Mucosa of descending colon (tissue), 3 donors: Measurements from ENCODE around the gene AVL9. TPM values are rescaled to one million over a fixed set of nuclear protein-coding genes. Genes with fewer than 3 reads are reported as not detected.

Experiments used
- ATAC-seq: fragments of 200-7000 bp; cut with Tn5 transposase; one replicate; pipeline ENCODE4 v1.9.1; 2020; ENCODE audit warnings: mild to moderate bottlenecking, moderate library complexity
- DNase-seq, 3 donors: peaks; one replicate each; pipeline ENCODE4 v3.0.0-alpha.2; 2020
- H3K36me3 ChIP-seq: fragments of 200-600 bp; one replicate; pipeline ENCODE4 v1.8.0; 2021; ENCODE audit warnings: low read depth, mild to moderate bottlenecking
- H3K4me1 ChIP-seq: fragments of 200-600 bp; one replicate; pipeline ENCODE4 v1.8.0; 2021; ENCODE audit warnings: low read depth, mild to moderate bottlenecking
- H3K4me3 ChIP-seq: fragments of 200-600 bp; one replicate; pipeline ENCODE4 v1.8.0; 2021; ENCODE audit warnings: mild to moderate bottlenecking
- H3K9me3 ChIP-seq: fragments of 200-600 bp; one replicate; pipeline ENCODE4 v1.8.0; 2021; ENCODE audit warnings: mild to moderate bottlenecking
- CTCF ChIP-seq: fragments of 200-600 bp; IDR thresholded peaks from one replicate; pipeline ENCODE4 v1.8.0; 2022; ENCODE audit warnings: antibody characterized with exemption, mild to moderate bottlenecking
- intact Hi-C, 2 donors: fragments of 100-400 bp; cut with DNase I in 1 of 2; cut with micrococcal nuclease in 1 of 2; formaldehyde crosslinking; loops; one replicate each; pipeline versions ENCODE4 v1.11.0 to v1.11.1; 2022; cut with DNase I, micrococcal nuclease
- total RNA-seq, 3 donors: library from RNA; stranded (reverse); fragmentation: NEBNext Ultra II Directional in 2 of 3; extraction: Animal tissue kit (Norgen Biotek cat#: 25700) in 2 of 3; gene quantifications; one replicate each; pipeline versions ENCODE4 v1.2.1 to v1.2.4, GENCODE V29; 2021 to 2023
- donor health status: DM: no; HTN: no; CAD: no; lungs with moderate emphysema.
- donor health status: DM: no; HTN: no; CAD: no.
- donor health status: DM: no; HTN: yes; CAD: no.

AVL9 gene
- total RNA-seq, 3 donors from 2014 or later: 56.7 to 81.2 (median 74.5) TPM

DNA sequence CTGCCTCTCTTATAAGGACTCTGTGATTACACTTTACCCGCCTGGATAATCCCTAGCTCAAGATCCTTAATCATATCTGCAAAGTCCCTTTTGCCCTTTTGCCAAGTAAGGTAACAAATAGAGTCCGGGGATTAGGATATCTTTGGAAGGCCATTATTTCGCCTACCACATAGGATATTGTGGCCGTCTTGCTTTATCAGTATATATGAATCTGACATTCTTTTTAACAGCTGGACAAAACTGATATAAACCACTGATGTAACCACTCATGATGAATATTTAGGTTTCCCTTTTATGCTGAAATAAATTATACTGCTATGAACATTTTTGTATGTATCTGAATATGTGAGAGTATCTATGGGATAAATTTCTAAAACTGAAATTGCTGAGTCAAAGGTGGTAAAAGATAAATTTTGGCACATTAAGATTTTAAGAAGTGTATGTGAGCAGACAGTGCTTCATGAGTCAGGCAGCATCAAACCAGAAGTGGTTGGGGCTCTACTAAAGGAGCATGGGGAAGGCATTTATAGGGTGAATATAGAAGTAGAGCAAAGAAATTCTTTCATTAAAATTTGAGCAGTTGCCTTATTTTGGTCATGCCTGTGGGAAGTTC is 44.7 kb downstream of the AVL9 start:
- Histone ChIP-seq H3K4me3 (no peak overlapping the region), H3K36me3 (no peaks in the 10 kb centered on the region), H3K9me3 (no peaks in the 10 kb centered on the region), H3K4me1 (no peaks in the 10 kb centered on the region)
- intact Hi-C loops: no loop called here
- no peak for ATAC-seq
- no peak for DNase-seq
- TF ChIP-seq CTCF: no peak

GRCh38 chr7:32542595-32542994 is 47.3 kb downstream of the AVL9 start:
- ATAC-seq (no peak), DNase-seq (no peak)
- Histone ChIP-seq H3K4me1 (no peaks in the 10 kb centered on the region), H3K36me3 (no peaks in the 10 kb centered on the region), H3K9me3 (no peaks in the 10 kb centered on the region), H3K4me3 (no peak overlapping the region)
- no peak for TF ChIP-seq CTCF
- intact Hi-C loops: no loop called here

GRCh38 chr7:32559480-32559879 is 64.2 kb downstream of the AVL9 start:
- Histone ChIP-seq H3K9me3 (no peaks in the 10 kb centered on the region), H3K36me3 (no peaks in the 10 kb centered on the region), H3K4me1 (no peaks in the 10 kb centered on the region), H3K4me3 (no peak overlapping the region)
- no peak for DNase-seq
- intact Hi-C loops: no loop called here
- ATAC-seq: peak; percentile 15
- TF ChIP-seq CTCF: no peak

- ATAC-seq: no peak
- H3K36me3 ChIP-seq: no peaks in the 10 kb centered on the region
- no peaks in the 10 kb centered on the region for H3K9me3 ChIP-seq
- intact Hi-C loops: no loop called here
- H3K4me3 ChIP-seq: no peak overlapping the region
- no peak for TF ChIP-seq CTCF
- no peaks in the 10 kb centered on the region for H3K4me1 ChIP-seq
- DNase-seq: no peak
Measured at GRCh38 chr7:32560075-32560474, 64.8 kb downstream of the AVL9 start.

DNA sequence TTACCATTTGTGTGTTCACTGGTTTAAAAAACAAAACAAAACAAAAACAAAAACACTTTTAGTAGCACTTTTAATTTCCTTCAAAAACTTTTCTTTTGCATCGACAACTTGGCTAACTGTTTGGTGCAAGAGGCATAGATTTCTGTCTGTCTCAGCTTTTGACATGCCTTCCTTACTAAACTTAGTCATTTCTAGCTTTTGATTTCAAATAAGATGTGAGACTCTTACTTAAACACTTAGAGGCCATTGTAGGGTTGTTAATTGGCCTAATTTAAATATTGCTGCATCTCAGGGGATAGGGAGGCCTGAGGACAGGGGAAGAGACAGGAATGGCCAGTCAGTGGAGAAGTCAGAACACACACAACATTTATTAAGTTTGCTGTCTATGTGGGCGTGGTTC is 66.3 kb downstream of the AVL9 start:
- H3K4me3 ChIP-seq: no peak overlapping the region
- H3K36me3 ChIP-seq: no peaks in the 10 kb centered on the region
- no peaks in the 10 kb centered on the region for H3K4me1 ChIP-seq
- ATAC-seq (no peak), DNase-seq (no peak)
- intact Hi-C loops: no loop called here
- no peaks in the 10 kb centered on the region for H3K9me3 ChIP-seq
- TF ChIP-seq CTCF: no peak

DNA sequence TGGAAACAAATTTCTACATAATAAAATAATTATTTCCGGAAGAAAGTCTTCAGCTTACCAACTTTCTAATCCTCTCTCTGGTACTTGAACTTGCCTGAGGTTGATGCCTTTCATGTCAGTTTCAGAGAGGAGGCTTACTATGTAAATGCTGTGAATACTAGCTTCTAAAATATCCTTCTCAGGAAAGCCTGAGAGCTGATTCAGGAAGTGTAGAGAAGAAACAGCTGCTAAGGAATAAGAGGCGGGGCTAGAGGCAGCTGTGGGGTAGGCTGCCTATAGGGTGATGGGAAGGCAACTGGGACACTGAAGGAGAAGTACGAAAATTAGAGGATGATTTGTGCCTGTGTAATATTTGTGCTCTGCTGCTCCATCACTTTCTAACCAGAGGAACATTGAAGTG is 69.3 kb downstream of the AVL9 start:
- no peak overlapping the region for H3K4me3 ChIP-seq
- H3K36me3 ChIP-seq: no peaks in the 10 kb centered on the region
- DNase-seq (no peak), ATAC-seq (peak; percentile 60)
- intact Hi-C loops: no loop called here
- H3K4me1 ChIP-seq: no peaks in the 10 kb centered on the region
- no peaks in the 10 kb centered on the region for H3K9me3 ChIP-seq
- TF ChIP-seq CTCF: no peak
